Measurements from ENCODE around the gene NAPG. TPM values are rescaled to one million over a fixed set of nuclear protein-coding genes. Genes with fewer than 3 reads are reported as not detected.
"Not testable (repeated sequence)": the region's sequence is repeated elsewhere in the genome, so short reads cannot be mapped to it uniquely, and the experiment has no call there.

Gene NAPG
- total RNA-seq, 1 donor from 2014 or later: 32.0 TPM

DNA sequence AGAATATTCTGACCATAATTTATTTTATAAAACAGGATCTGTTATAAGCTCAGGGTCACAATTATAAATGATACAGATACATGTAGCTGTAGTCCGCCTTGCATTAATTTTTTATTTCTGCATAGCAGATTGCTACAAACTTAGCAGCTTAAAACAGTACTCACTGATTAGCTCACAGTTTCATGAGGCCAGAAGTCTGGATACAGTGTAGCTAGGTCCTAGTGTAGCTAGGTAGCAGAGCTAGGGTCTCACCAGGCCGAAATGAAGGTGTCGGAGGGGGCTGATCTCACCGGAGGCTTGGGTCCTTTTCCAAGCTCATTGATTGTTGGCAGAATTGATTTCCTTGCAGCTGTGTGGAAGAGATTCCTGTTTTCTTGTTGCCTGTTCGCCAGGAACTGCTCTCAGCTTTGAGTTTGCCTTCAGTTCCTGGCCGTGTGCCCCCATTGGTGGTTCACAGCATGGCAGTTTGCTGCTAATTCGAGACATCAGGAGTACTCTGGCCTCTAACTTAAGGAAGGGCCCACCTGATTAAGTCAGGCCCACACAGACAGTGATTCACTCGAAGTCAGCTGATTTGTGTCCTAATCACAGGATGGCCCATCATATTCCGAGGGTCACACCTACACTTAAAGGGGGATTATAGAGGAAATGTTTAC lies 18.4 kb downstream of the NAPG start:
- intact Hi-C loops (cut with micrococcal nuclease): no loop called here

DNA sequence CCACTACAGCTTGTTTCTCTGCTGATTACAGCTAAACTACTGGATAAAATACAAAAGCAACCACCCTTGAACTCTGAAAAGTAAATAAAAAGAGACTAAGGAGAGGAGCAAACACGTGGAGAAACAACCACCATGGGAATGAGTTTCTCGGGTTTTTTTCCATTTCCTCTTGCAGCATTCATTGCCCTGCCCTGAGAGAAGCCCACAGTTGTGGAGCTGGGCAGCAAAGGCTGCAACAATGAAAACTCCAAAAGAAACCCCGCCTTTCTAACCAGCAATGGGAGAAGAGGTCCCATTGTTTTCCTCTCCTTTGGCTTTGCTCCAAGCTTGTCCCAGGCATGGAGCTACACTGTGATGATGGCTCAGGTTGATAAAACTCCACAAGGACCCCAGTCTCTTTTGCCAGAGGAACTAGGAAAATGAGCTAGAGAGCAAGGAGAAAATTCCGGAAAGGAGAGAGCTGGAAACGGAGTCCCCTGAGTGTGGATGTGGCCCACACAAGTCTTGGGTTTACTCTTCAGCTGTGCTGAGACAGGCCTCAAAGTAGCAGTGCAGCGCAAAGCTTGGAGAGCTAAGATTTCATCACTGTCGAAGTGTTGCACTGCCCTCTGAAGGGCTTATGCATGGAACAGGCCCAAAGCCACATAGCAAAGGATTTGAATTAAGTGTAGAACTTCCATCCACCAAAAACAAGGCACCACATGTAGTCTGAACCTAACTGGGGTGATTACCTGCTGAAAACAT lies 20.9 kb downstream of the NAPG start:
- intact Hi-C loops (cut with micrococcal nuclease): no loop called here

DNA sequence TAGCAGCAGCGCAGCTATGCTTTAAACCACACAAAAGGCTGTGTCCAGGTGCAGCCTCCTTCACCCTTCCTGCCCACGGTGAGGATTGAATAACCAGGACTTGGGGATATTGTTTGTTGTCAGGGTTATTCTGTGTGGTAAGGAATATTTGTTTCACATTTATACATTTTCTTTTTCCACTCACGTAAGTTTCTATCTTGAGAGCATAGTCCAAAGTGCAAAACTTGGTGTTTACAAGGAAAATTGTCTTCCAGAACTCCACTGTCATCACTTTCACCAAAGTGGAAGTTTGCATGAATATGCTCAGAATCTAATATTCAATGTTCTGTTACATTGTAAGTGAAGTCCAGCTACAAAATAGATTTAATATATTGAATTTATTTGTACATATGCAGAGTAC lies 26.4 kb downstream of the NAPG start:
- intact Hi-C loops (cut with micrococcal nuclease): no loop called here

DNA sequence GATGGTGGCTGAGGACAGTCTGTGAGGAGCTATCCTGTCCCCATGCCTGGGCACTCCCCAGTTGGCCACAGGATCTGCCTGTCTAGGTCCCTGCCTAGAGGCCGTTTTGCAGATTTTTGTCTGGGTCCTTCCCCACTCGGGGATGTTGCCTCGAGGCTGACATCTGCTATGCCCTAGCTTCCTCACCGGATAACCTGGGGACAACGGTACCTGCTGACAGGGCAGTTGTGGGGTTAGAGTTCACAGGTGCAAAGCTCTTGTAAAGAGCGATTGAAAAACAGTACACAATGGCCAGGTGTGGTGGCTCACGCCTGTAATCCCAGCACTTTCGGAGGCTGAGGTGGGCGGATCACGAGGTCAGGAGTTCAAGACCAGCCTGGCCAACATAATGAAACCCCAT lies 30.4 kb downstream of the NAPG start:
- intact Hi-C loops (cut with micrococcal nuclease): not testable (repeated sequence)

DNA sequence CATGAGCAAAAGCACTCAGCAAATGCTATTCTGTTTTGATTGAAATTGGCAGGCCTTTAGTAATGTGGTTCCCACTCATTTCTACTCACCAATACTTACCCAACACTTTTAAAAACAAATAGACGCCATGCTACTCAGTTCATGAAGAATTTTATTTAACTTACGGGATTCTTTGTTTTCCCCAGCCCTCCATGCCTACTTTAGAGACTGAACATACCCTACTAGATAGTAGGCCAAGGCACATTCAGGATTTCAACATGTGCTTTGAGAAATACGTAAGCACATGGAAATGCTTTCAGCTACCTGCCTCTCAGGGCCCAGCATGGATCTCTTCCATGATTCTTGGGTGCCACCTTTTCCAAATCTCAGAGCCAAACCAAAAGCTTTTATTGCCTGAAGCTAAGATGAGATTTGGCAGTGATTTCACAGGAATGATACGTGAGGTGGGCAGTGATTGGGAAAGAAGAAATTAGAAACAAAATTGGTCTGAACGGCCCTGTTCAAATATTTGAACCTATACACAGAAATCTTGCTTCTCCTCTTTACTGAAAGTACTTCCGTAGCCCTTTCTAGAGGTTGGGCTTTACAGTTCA lies 31.4 kb downstream of the NAPG start:
- intact Hi-C loops (cut with micrococcal nuclease): no loop called here

DNA sequence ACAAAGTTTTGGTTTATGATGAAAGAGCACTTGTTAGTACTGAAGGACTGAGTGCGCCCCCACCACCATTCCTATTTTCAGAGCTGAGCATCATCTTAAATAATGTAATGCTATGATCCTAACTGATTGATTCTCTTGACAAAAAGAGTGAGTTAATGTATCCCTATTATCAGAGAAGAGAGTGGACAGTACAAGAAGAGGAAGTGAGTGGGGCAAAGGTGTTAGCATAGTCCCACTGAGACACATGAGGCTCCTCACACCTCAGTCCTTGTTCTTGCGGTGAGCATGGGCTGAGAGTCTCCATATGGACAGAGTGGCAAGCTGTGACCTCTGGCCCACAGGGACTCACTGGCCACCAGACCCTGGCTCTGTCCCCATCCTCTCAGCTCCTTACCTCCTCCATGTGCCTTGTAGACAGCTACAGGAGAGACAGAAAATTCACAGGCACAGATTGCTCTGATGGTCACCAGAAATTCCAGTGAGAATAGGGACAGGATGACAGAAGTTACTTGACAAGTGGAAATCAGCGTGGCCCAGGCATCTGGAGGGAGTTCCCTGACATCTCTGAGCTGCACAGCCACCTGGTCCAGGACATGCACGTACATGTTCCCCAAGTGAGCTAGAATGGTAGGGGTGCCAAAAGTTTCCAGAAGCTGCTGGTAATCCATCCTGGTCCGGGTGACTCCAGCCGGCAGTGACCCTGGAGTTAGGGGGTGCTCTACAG lies 32.6 kb downstream of the NAPG start:
- intact Hi-C loops (cut with micrococcal nuclease): no loop called here

DNA sequence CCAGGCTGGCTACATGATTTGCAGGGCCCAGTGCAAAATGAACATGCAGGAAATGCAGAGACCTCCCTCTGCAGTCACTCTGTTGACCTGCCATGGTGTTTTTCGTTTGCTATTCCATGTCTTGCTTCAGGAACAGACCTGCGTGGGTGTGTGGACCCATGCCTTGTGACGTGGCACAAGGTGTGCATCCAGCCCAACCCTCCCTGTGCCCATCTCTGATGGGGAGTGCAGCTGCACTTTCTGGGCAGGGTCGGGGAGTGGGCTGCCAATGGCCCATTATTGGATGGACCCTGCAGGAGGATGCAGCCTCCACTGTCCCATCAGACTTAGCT lies 33.1 kb downstream of the NAPG start:
- intact Hi-C loops (cut with micrococcal nuclease): no loop called here

DNA sequence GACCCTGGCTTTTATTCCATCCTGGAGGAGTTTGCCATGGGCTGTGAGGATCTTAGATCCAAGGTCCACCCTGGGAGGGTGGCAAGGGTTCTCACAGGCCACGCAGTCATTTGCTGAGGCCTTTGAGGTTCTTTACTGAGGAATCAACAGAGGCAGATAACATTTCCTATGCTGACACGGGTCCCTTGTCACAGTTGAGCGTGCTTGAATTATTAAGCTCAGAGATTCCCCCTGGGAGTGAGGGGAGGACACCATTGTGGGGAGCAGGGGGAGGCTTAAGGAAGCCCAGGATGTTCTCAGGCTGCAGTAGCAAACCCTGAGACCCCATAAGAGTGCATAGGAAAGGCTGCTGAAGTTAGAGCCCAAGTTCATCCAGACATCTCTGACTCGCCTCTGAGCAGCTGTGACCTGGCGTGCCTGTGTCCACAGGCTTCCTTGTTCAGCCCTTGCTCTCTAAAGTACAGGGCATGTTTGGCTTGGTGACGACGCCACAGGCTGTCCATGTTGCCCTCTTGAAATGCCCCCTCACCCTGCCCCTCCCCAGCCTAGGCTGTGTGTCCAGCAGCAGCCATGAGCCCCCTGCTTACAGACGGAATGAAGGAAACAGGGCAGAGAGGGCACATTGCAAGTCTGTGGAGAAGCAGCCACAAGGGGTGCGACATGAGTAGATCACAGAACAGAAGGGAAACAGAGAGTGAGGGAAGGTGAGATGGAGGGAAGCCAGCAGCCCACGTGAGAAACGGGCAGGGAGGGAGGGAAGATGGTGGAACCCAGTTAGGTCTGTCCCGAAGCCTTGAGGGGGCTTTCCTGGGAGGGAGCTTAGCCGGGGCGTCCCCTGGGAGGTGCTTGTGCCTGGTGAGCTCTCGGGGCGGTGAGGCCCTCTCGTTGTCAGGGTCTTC lies 34.0 kb downstream of the NAPG start:
- intact Hi-C loops (cut with micrococcal nuclease): loop anchor here (2.0 to 10.0 kb wide), 2 partner anchors 225 to 595 kb away; no protein-coding TSS in a partner anchor

DNA sequence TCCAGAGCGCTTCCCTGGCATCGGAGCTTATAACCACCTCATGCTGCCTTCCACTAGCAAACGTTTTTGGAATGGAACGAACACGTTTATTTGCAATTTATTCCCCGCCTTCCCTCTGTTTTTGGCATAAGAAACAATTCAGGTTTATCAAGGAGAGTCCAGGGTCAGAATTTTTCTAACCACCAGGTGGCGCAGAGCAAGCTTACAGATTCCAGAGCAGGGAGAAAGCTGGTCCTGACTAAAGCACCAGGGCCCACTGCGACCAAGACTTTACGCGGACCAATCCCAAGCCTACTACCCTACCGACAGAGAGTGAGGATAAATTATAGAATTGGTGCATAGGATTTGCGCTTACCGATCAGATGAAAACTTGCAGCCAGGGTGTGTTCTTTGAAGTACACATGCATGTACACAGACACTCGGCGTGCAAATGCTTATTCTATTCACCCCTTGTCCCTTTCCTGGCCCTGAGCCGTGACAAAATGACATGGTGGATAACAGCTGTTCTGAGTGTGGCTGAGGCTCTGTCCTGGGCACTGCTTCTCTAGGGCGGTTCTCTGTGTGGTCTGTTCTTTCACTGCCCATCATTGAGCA lies 34.7 kb downstream of the NAPG start:
- intact Hi-C loops (cut with micrococcal nuclease): loop anchor here (2.0 to 10.0 kb wide), 2 partner anchors 224 to 594 kb away; no protein-coding TSS in a partner anchor

DNA sequence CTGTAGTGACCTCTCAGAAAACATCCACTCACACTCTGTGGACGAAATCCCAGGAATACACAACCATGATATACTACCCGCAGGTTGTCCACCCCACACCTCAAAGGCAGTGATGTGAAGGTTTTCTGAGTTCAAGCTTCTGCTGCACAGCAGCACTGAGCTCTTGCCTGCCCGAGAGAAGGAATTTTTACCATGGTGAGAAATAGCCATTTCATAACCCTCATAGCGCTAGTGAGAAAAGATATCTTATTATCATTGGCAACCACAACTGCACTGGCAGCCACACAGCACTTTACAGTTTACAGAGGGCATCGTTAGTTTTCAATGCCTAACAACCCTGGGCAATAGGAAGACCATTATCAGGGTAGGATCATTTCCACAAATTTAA lies 36.9 kb downstream of the NAPG start:
- intact Hi-C loops (cut with micrococcal nuclease): loop anchor here (10.0 kb wide), 1 partner anchor 222 kb away; no protein-coding TSS in a partner anchor

DNA sequence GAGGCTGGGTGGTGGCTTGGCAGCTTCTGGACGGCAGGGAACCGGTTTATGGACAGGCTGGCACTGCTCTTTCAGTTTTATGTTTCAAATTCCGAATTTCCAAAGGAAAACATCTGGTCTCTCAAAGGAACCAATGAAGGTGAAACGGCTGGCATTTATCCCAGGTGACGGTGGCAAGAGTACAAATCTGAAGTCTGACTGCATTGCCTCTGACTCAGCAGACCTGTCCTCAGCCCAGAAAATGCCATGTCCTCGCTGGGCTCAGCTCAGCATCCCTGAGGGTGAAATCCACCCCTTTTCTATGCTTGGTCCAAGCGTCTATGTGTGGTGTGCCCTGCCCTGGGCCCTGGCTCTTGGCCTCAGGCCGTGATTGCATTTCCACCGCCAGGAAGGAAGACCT lies 38.1 kb downstream of the NAPG start:
- intact Hi-C loops (cut with micrococcal nuclease): loop anchor here (10.0 kb wide), 1 partner anchor 221 kb away; no protein-coding TSS in a partner anchor

DNA sequence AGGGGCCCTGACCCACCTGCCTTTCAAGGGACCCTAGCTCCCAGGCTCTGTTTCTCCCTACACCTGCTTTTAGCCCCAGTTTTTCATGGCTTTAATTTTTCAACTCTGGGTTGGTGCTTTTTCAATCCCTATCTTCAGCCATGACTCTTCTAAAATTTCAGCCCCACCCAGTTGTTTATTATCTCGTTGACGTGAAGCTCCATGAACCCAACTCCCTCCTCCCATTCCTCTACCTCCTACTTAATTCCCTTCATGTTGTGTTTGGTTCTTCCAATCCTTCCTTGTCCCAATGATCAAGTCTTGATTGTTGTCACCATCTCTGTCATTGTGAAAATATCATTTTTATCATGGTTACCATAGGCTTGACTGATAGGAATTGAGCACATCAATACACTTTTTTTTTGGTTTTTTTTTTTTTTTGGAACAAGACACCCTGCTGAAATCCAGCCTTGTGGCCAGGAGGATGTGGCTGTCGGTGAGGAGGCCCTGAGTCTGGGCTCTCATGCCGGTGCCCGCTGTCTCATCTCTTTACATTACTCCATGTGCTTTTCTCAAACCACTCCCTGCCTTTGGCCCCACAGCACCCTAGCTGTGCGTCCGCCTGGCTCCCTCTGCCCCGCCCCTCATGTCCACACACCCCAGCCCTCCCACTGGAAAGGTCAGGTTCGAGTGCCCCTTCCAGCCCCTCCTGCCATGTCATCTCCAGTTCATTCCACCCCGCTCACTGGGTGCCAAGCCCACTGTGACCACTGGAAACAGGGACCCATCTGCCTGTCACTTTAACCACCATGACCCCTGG lies 39.3 kb downstream of the NAPG start:
- intact Hi-C loops (cut with micrococcal nuclease): loop anchor here (10.0 kb wide), 1 partner anchor 220 kb away; no protein-coding TSS in a partner anchor

DNA sequence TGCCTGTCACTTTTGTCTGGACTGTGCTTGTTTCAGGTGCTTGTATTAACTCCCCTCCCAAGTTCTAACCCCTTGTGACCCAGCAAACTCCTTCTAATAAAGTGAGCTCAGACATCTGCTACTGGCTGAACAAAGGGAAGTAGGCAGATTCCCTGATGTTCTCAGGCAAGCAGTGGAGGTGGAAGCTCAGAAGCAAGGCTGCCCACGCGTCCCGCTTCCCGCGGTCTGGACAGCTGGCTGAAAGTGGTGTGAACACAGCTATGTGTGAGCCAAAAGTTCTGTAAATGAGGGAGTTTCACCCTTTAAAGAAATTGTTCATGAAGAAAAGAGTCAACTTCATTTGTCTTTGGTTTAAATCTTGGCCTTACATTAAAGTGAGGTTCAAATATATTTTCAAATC lies 40.0 kb downstream of the NAPG start:
- intact Hi-C loops (cut with micrococcal nuclease): loop anchor here (10.0 kb wide), 1 partner anchor 219 kb away; no protein-coding TSS in a partner anchor

DNA sequence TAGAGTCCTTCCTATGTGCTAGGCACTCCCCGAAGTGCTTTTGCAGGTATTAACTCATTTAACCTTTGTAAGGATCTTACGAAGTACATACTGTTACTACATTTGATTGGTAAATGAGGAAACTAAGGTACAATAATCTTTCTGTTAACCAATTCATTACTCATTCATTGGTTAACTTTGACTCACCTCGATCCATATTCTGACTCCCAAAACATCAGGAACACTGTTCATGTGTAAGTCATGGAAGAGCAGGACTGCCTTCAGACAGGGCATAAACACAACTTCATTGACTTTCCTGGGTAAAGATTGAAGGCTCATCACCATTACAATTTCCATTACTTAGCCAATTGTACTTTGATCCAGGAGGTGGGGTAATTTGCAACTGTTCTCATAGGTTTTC lies 40.6 kb downstream of the NAPG start:
- intact Hi-C loops (cut with micrococcal nuclease): loop anchor here (10.0 kb wide), 1 partner anchor 218 kb away; no protein-coding TSS in a partner anchor

DNA sequence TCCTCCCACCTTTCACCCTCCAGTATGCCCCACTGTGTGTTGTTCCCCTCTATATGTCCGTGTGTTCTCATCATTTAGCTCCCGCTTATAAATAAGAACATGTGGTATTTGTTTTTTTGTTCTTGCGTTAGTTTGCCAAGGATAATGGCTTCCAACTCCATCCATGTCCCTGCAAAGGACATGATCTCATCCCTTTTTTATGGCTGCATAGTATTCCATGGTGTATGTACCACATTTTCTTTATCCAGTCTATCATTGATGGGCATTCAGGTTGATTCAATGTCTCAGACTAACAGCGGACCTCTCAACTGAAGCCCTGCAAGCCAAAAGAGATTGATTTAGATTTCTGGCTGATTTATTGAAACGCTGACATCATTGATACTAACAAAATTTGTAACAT lies 44.1 kb downstream of the NAPG start:
- intact Hi-C loops (cut with micrococcal nuclease): loop anchor here (10.0 kb wide), 1 partner anchor 215 kb away; no protein-coding TSS in a partner anchor

DNA sequence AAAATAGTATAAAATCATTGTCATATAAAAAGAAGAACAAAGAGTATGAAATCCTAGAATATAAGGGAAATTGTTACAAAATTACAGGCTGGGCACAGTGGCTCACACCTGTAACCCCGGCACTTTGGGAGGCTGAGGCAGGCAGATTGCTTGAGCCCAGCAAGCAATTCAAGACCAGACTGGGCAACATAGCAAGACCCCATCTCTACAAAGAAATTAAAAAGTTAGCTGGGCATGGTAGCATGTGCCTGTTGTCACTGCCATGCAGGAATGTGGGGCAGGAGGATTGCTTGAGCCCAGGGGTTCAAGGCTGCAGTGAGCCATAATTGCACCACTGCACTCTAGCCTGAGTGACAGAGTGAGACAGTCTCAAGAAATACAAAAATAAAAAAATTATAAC lies 44.8 kb downstream of the NAPG start:
- intact Hi-C loops (cut with micrococcal nuclease): no loop called here

DNA sequence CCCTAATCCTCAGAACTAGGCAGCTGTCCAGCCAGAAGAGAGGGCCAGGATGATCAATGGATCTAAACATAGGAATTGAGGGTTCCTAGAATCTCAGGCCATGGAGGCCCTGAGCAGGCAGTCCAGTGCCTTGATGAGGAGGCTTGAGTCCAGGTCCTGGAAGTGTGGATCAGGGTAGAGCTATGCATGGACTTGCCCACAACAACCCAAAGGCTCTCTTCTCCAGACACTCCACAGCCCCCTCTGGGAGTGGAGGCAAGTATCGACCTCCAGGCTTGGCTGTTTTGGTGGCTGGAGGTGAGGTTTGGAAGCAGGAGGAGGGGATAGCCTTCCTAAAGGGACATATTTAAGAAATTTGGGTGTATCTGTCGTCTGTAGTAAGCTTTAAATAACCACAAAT lies 45.7 kb downstream of the NAPG start:
- intact Hi-C loops (cut with micrococcal nuclease): no loop called here

DNA sequence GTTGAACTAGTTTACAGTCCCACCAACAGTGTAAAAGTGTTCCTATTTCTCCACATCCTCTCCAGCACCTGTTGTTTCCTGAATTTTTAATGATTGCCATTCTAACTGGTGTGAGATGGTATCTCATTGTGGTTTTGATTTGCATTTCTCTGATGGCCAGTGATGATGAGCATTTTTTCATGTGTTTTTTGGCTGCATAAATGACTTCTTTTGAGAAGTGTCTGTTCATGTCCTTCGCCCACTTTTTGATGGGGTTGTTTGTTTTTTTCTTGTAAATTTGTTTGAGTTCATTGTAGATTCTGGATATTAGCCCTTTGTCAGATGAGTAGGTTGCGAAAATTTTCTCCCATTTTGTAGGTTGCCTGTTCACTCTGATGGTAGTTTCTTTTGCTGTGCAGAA lies 47.4 kb downstream of the NAPG start:
- intact Hi-C loops (cut with micrococcal nuclease): not testable (repeated sequence)

DNA sequence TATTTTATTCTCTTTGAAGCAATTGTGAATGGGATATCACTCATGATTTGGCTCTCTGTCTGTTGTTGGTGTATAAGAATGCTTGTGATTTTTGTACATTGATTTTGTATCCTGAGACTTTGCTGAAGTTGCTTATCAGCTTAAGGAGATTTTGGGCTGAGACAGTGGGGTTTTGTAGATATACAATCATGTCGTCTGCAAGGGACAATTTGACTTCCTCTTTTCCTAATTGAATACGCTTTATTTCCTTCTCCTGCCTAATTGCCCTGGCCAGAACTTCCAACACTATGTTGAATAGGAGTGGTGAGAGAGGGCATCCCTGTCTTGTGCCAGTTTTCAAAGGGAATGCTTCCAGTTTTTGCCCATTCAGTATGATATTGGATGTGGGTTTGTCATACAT lies 48.6 kb downstream of the NAPG start:
- intact Hi-C loops (cut with micrococcal nuclease): not testable (repeated sequence)
